Stimulated activated CD8-positive, alpha-beta memory T cell treated with anti-CD3 and anti-CD28 coated beads, Interleukin-7, amount 100 ng/mL, for 24 hours (primary cell): ENCODE results near the gene KMT2C.
"Not testable (repeated sequence)": the region's sequence is repeated elsewhere in the genome, so short reads cannot be mapped to it uniquely, and the experiment has no call there.

Source experiments
- DNase-seq: peaks from one replicate; pipeline ENCODE4 v3.0.0-alpha.2; 2020; ENCODE audit warnings: low read depth

Gene KMT2C

DNA sequence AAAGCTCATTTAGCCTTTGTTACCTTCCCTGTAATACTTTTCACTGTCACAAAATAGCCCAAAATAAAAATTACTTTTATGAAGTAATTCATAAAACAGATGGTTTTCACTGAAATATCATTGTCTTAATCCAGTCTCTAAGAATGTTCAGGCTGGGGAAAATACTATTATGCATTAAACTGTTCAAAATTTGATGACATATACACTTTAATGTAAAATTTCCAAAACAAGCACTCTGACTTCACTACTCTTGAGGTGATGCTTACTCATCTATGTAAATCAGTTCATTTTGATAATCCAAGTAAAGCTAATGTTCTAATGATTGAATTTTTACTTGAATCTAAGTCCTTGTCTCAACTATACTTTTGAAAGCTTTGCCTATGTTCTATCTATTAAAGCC lies 127.9 kb downstream of the KMT2C start:
- DNase-seq, result no peak

GRCh38 chr7:152299542-152300143 lies 136.2 kb downstream of the KMT2C start:
- not testable (repeated sequence) for DNase-seq

GRCh38 chr7:152292897-152293296 lies 142.9 kb downstream of the KMT2C start:
- no peak for DNase-seq

DNA sequence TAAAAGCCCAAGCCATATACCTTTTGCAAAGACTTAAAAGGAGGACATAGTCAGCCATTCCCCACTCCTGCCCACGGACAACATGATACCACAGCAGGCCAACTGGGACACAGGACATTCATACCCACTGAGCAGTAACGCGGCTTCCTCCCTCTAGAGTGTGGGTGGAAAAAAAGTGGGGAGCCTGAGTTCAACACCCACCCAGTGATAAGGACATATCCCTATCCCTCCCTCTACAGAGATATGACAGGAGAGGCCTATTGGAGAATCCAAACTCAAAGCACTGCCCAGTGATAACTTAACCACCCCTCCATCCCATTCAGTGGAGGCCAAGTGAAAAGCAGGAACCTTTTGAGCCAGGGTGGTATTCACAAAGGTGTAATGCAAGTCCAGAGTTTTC lies 148.8 kb downstream of the KMT2C start:
- not testable (repeated sequence) for DNase-seq

DNA sequence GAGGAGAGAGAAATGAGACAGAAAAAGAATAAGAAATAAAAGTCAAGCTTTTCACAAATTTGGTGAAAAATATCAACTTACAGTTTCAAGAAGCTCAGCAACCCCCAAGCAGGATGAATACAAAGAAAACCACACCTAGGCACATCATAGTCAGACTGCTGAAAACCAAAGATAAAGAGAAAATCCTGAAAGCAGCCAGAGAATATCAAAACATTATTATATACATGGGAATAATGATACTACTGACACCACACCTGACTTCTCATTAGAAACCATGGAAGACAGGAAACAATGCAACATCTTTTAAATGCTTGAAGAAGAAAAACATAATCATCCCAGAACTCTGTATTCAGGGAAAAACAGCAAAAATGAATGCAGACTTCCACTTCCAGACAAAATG lies 149.6 kb downstream of the KMT2C start:
- DNase-seq, result not testable (repeated sequence)

- not testable (repeated sequence) for DNase-seq
Measured at GRCh38 chr7:152284998-152285397, 150.8 kb downstream of the KMT2C start.

DNA sequence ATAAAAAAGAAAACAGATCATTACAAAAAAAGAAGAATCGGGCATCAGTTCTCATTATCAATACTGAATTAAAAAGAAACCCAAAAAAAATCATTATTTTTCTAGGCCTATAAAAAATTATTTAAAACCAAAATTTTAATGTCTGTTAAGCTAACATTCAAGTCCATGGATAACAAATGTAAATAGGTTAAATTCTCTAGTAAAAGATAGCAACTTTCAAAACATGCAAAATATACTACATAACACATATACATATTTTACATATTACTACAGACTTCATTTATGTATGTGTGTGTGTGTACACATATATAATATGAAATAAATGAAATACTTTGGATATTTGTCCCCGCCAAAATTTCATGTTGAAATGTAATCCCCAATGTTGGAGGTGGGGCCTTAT lies 158.1 kb downstream of the KMT2C start:
- DNase-seq, result not testable (repeated sequence)

DNA sequence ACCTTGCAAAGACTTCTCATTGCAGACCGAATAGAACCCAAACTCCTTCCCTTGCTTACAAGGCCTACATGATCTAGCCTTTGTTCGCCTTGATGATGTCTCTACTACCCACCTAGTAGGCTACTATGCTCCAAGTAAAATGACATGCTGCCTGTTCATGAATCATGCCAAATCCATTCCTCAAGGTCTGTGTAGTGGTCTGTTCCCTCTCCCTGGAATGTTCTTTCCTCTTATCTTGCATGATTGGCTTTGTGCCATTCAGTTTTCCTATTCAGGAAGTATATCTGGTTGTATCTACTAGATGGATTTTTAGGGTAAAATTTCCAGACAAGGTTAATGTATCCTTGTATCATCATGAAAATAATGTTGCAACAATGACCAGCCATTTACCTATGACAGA lies 165.4 kb downstream of the KMT2C start:
- not testable (repeated sequence) for DNase-seq

- DNase-seq, result not testable (repeated sequence)
Measured at GRCh38 chr7:152266859-152267258, 168.9 kb downstream of the KMT2C start.

DNA sequence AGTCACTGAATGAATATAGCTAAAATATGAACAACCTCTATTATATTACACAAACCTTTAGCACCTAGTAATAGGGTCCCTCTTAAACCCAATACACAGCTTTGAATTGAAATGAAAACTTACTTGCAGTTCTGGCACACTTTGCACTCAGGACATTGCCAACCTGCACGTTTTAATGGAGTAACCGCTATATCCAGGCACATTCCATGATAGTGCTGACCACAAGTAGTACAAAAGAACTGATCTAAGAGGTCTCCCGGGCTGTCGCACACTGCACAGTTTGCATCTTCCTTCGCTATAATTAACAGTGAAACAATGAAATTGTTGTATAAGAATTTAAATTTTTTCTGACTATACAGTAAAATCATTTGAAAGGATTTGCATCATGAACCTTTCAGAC lies 170.9 kb downstream of the KMT2C start:
- DNase-seq, result not testable (repeated sequence)

DNA sequence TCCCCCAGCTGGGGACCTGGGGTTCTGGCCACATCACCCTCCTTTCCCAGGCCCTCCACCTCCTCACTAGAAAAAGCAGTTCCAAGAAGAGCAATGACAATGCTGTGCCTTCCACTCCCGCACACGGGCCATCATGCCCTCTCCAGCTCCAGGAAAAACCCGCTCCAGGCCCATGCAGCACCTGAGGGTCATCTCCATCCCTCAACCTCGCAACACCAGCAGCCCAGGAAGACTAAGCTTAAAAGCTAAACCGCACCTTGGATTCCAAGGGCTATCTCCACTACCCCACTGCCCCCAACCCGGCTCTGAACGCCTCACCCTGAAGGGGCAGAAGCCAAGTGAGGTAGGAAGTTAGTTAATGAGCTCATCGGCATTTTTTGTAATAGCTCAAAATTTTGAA lies 173.7 kb downstream of the KMT2C start:
- DNase-seq, result not testable (repeated sequence)

- DNase-seq, result not testable (repeated sequence)
Measured at GRCh38 chr7:152259645-152260044, 176.2 kb downstream of the KMT2C start.

GRCh38 chr7:152247851-152248250 lies 188.0 kb downstream of the KMT2C start:
- not testable (repeated sequence) for DNase-seq

DNA sequence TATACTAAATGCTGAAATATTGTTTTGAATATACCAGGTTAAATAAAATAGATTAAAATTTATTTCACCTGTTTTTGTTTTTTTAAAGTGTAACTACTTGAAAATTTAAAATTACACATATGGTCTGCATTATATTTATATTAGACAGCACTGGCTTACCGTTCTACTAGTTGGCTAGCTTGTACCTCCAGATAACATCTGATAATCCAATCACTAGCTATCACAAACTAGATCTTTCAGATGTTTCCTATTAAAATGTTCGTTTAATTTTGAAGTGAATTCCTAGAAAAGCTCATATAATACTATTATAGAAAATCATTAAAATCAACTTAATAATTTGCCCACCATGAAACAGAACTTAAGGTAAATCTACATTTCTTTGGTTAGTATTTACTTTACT lies 190.4 kb downstream of the KMT2C start:
- DNase-seq, result not testable (repeated sequence)

- not testable (repeated sequence) for DNase-seq
Measured at GRCh38 chr7:152243464-152243863, 192.3 kb downstream of the KMT2C start.

DNA sequence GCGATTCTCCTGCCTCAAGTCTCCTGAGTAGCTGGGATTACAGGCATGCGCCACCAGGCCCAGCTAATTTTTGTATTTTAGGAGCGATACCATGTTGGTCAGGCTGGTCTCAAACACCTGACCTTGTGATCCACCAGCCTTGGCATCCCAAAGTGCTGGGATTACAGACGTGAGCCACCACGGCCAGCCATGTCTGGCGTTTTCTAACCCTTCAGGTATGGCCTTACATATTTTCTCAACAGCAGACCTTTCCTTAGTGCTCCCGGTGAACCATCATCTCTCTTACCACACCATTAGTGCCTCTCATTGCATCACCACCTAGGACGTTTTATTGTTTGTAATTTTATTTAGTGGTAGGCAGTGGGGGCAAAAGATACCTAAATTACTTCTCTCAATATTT lies 194.5 kb downstream of the KMT2C start:
- DNase-seq, result not testable (repeated sequence)

GRCh38 chr7:152236306-152236705 lies 199.5 kb downstream of the KMT2C start:
- not testable (repeated sequence) for DNase-seq

DNA sequence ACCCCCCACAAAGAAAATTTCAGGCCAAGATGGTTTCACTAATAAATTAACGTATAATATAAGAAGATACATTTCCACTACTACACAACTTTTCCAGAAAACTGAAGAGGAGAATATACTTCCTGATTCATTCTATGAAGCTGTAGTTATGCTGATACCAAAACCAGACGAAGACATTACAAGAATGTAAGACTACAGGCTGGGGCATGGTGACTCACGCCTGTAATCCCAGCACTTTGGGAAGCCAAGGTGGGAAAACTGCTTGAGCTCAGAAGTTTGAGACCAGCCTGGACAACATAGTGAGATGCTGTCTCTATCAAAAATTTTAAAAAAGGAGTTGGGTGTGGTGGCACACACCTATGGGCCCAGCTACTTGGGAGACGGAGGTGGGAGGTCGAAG lies 201.4 kb downstream of the KMT2C start:
- DNase-seq, result not testable (repeated sequence)

GRCh38 chr7:152231089-152231488 lies 204.7 kb downstream of the KMT2C start:
- DNase-seq, result no peak

DNA sequence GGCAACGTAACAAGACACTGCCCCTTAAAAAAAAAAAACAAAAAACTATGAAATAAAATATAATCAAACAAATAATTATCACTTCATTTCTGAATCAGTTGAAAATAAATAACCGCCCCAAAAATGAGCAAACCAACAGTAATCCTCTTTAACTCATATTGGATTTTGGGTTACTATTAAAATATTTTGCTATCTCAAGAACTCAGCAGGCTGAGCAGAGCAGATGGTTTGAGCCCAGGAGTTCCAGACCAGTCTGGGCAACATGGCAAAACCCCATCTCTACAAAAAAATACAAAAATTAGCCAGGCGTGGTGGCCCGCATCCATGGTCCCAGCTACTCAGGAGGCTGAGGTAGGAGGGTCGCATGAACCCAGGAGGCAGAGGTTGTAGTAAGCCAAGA lies 216.2 kb downstream of the KMT2C start:
- DNase-seq, result not testable (repeated sequence)

DNA sequence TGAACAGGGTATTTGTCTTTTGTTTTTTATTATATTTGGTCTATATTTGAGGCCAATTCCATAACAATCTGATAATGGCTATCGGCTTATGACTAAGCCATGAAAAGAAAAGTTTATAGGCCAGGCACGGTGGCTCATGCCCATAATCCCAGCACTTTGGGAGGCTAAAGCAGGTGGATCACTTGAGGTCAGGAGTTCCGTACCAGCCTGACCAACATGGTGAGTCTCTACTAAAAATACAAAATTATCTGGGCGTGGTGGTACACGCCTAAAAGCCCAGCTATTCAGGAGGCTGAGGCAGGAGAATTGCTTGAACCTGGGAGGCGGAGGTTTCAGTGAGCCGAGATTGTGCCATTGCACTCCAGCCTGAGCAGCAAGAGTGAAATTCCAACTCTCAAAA lies 227.0 kb downstream of the KMT2C start:
- not testable (repeated sequence) for DNase-seq

GRCh38 chr7:152204417-152204816 lies 231.4 kb downstream of the KMT2C start:
- not testable (repeated sequence) for DNase-seq

- DNase-seq, result no peak
Measured at GRCh38 chr7:152203095-152203494, 232.7 kb downstream of the KMT2C start.

DNA sequence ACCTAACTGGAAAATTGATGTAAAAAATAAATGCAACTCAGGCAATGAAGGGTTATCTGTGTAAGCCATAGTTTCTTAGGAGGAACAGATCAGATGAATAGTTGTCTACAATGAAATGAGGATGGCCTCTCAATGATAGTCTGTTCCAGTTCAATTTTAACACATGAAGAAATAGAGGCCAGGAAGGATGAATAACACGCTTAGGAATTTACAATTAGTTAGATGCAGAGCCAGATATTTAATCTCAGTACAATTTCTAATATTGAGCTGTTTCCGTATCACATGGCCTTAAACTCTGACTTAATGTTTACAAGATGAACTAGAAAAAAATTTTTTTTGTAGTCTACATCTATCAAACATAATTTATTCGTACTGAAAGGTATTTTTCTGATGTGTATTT lies 233.7 kb downstream of the KMT2C start:
- no peak for DNase-seq
